ENCODE results near the gene FGF9. TPM values are rescaled to one million over a fixed set of nuclear protein-coding genes. Genes with fewer than 3 reads are reported as not detected.

Gene FGF9
- total and polyA plus RNA-seq, 10 of the 15 experiments (the other 5 are each of a cell fraction or from before 2014, with no cell fraction given) = 0.05 to 1.5 (median 0.83) TPM

GRCh38 chr13:21747456-21747855 lies 76.6 kb downstream of the FGF9 start:
- Histone ChIP-seq H2AFZ (ENCODE audit: control insufficient read depth, low read depth, low read length) (no peak overlapping the region), H3K4me2 (ENCODE audit: control insufficient read depth, insufficient read depth) (no peak overlapping the region), H3K9ac (ENCODE audit: control insufficient read depth, insufficient read depth, low read length) (no peak overlapping the region), H3K4me1 (ENCODE audit: control insufficient read depth, insufficient read depth, low read length) (no peaks in the 10 kb centered on the region), H3K9me3 (replicated peaks; ENCODE audit: control insufficient read depth, insufficient read depth, low read length) (no peaks in the 10 kb centered on the region; the same call in 2 of the 3 replicates), H3K79me2 (ENCODE audit: control insufficient read depth, insufficient read depth, low read length) (no peaks in the 10 kb centered on the region), H4K20me1 (ENCODE audit: control insufficient read depth, insufficient read depth) (no peaks in the 10 kb centered on the region), H3K27me3 (replicated peaks in 1 of 2; ENCODE audit: control insufficient read depth in 2 of 2, insufficient read depth in 2 of 2, low read length in 1 of 2) (no peaks in the 10 kb centered on the region), H3K27ac (ENCODE audit: control insufficient read depth, insufficient read depth) (no peak overlapping the region), H3K4me3 (no peak overlapping the region), H3K36me3 (ENCODE audit: control insufficient read depth in 2 of 2, insufficient read depth in 2 of 2, low read length in 1 of 2) (no peaks in the 10 kb centered on the region)
- no peak for TF ChIP-seq SREBF1 (IDR thresholded peaks at IDR 0.05; ENCODE audit: low read length)
- no peak for TF ChIP-seq RUNX3 (IDR thresholded peaks at IDR 0.05; ENCODE audit: low read length)
- in situ Hi-C loops (cut with MboI) = no loop called here
- FAIRE-seq (no peak), ATAC-seq (no peak), DNase-seq (ENCODE audit: low read depth, low spot score) (no peak)
- ChIA-PET CTCF (no interaction called here), SMC1A (ENCODE audit: uncharacterized antibody, unreplicated experiment) (interaction anchor here (0.7 kb wide), 1 partner anchor 18 kb away, joined by 3 read pairs; no protein-coding TSS in a partner anchor), RAD21 (ENCODE audit: unreplicated experiment) (no interaction called here), POLR2A (no interaction called here)
- intact Hi-C loops (cut with micrococcal nuclease; ENCODE audit: unreplicated experiment) = no loop called here
- no TSS peak for BruUV-seq (replicated peaks)
- 20% methylated on average over 4 of the region's 4 CpGs for WGBS (ENCODE audit: insufficient coverage, insufficient replicate concordance, low lambda C conversion rate, missing lambda C conversion rate)

- Histone ChIP-seq H3K9ac (ENCODE audit: control insufficient read depth, insufficient read depth, low read length) (no peak overlapping the region), H4K20me1 (ENCODE audit: control insufficient read depth, insufficient read depth) (no peaks in the 10 kb centered on the region), H3K79me2 (ENCODE audit: control insufficient read depth, insufficient read depth, low read length) (no peaks in the 10 kb centered on the region), H3K27me3 (replicated peaks in 1 of 2; ENCODE audit: control insufficient read depth in 2 of 2, insufficient read depth in 2 of 2, low read length in 1 of 2) (no peaks in the 10 kb centered on the region), H3K36me3 (ENCODE audit: control insufficient read depth in 2 of 2, insufficient read depth in 2 of 2, low read length in 1 of 2) (no peaks in the 10 kb centered on the region), H3K4me1 (ENCODE audit: control insufficient read depth, insufficient read depth, low read length) (no peaks in the 10 kb centered on the region), H3K4me3 (no peak overlapping the region), H3K27ac (ENCODE audit: control insufficient read depth, insufficient read depth) (no peak overlapping the region), H3K9me3 (replicated peaks; ENCODE audit: control insufficient read depth, insufficient read depth, low read length) (no peaks in the 10 kb centered on the region; the same call in 2 of the 3 replicates), H2AFZ (ENCODE audit: control insufficient read depth, low read depth, low read length) (no peak overlapping the region), H3K4me2 (ENCODE audit: control insufficient read depth, insufficient read depth) (no peak overlapping the region)
- DNase-seq (ENCODE audit: low read depth, low spot score) (no peak), ATAC-seq (no peak), FAIRE-seq (no peak)
- ChIA-PET SMC1A (ENCODE audit: uncharacterized antibody, unreplicated experiment) (interaction anchor here (0.7 kb wide), 1 partner anchor 19 kb away, joined by 3 read pairs; no protein-coding TSS in a partner anchor), CTCF (no interaction called here), POLR2A (interaction anchor here (0.5 kb wide), 1 partner anchor 33 kb away, joined by 4 read pairs; no protein-coding TSS in a partner anchor), RAD21 (ENCODE audit: unreplicated experiment) (no interaction called here)
- BruUV-seq (replicated peaks) = no TSS peak
- WGBS (ENCODE audit: insufficient coverage, insufficient replicate concordance, low lambda C conversion rate, missing lambda C conversion rate) = 47% methylated on average over 1 of the region's 1 CpG
- intact Hi-C loops (cut with micrococcal nuclease; ENCODE audit: unreplicated experiment) = no loop called here
- in situ Hi-C loops (cut with MboI) = no loop called here
- no peak for TF ChIP-seq POLR2AphosphoS2 (IDR thresholded peaks at IDR 0.05; ENCODE audit: low read depth, low read length)
- TF ChIP-seq E2F4 (IDR thresholded peaks at IDR 0.05; ENCODE audit: low read depth, low read length) = no peak
- no peak for TF ChIP-seq MTA2 (IDR thresholded peaks at IDR 0.05; ENCODE audit: low read depth)
- no peak for TF ChIP-seq ATF3 (IDR thresholded peaks at IDR 0.05; ENCODE audit: borderline replicate concordance, extremely low read depth, low read depth, low read length)
- no peak for TF ChIP-seq RCOR1 (conservative IDR thresholded peaks at IDR 0.05; ENCODE audit: low read depth, low read length)
- TF ChIP-seq TAF1 (IDR thresholded peaks at IDR 0.05; ENCODE audit: borderline replicate concordance, low read depth, low read length) = no peak
- no peak for TF ChIP-seq ZBTB4 (CRISPR knock-in tag; IDR thresholded peaks at IDR 0.05)
- TF ChIP-seq MLLT1 (IDR thresholded peaks at IDR 0.05) = no peak
- TF ChIP-seq TCF3 (IDR thresholded peaks at IDR 0.05; ENCODE audit: borderline replicate concordance, insufficient read depth, low read depth, low read length) = no peak
These were observed 77.3 kb downstream of the FGF9 start for GRCh38 chr13:21748166-21748565.

Measured in GM12878 (cell line).